Measurements from ENCODE around the gene NAP1L4. TPM values are rescaled to one million over a fixed set of nuclear protein-coding genes. Genes with fewer than 3 reads are reported as not detected.

NAP1L4 gene
- total and polyA plus RNA-seq, 2 of the 8 experiments (the other 6 are each of a cell fraction or from before 2014, with no cell fraction given) = 75.8 to 194 TPM

DNA sequence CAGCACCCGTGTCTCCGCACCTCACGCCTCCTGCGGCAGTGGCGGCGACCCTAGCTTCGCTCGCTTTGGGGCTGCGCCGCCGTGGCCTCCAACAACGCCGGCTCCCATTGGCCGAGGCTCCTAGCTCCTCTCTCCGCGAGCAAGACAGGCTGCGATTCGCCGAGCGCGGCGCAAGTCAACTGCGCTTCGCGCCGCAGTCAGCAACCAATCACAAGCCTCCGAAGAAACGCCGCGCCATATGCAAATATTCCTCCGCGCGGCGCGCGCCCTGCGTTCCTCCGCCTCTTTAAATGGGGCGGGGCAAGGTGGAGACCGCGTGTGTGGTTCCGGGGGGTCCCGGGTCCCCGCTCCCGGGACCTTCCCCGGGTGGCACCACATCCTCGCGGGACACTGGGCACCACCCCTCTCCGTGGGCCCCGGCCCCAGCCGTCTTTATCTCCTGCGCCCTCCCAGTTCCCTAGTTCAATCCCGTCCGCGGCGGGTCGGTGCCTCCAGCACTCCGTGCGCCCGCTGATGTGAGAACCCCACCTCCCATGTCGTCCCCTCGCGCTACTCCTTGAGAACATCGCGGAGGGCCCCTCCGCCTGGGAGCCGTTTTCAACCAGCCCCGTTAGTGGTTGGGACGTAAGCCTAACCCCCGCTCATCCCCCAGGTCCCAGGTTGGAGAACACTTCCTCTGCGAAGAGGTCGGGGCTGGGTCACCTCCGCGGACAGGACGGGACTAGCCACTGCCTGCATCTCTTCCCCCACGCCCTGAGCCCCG is at the start of gene NAP1L4 (continued):
- TF ChIP-seq EP300 (IDR thresholded peaks at IDR 0.05; ENCODE audit: borderline replicate concordance in 1 of 2, low read depth in 2 of 2, low read length in 2 of 2) (no peak), TBP (IDR thresholded peaks at IDR 0.05; ENCODE audit: low read depth, low read length) (0 out of 2 replicates have a peak, but pooled peaks have one; percentile 66), CBX8 (IDR thresholded peaks at IDR 0.05; ENCODE audit: borderline replicate concordance, low read depth, low read length) (no peak), ASH2L (IDR thresholded peaks at IDR 0.05; ENCODE audit: low read length) (peak; percentile 57), PHF8 (conservative IDR thresholded peaks at IDR 0.05; ENCODE audit: low read depth, low read length) (peak; percentile 89), POLR2A (IDR thresholded peaks at IDR 0.05; ENCODE audit: control extremely low read depth in 1 of 2, low read depth in 2 of 2, low read length in 2 of 2) (peak; percentile 60 to 82), CBX5 (IDR thresholded peaks at IDR 0.05; ENCODE audit: low read depth, low read length) (no peak), ATF2 (IDR thresholded peaks at IDR 0.05; ENCODE audit: low read length) (no peak), ATF3 (IDR thresholded peaks at IDR 0.05; ENCODE audit: insufficient read depth, low read depth, low read length) (no peak), KDM1A (IDR thresholded peaks at IDR 0.05; ENCODE audit: borderline replicate concordance, low read length) (no peak), NRF1 (IDR thresholded peaks at IDR 0.05; ENCODE audit: low read depth, low read length) (peak; percentile 42), RXRA (IDR thresholded peaks at IDR 0.05; ENCODE audit: insufficient read depth, low read depth, low read length) (no peak), TCF12 (IDR thresholded peaks at IDR 0.05; ENCODE audit: low read depth, low read length) (no peak), SP4 (IDR thresholded peaks at IDR 0.05; ENCODE audit: low read length) (no peak; the same call in 1 of the 2 replicates), RBBP5 (IDR thresholded peaks at IDR 0.05; ENCODE audit: borderline replicate concordance, low read depth, low read length) (no peak; the same call in 1 of the 2 replicates), ZNF274 (IDR thresholded peaks at IDR 0.05; ENCODE audit: borderline replicate concordance, extremely low read depth, low read length) (no peak), TAF1 (IDR thresholded peaks at IDR 0.05; ENCODE audit: low read depth, low read length) (peak; percentile 70; the same call in 1 of the 2 replicates), BACH1 (IDR thresholded peaks at IDR 0.05; ENCODE audit: low read length) (no peak), TEAD4 (IDR thresholded peaks at IDR 0.05; ENCODE audit: low read depth, low read length) (no peak), BRCA1 (IDR thresholded peaks at IDR 0.05; ENCODE audit: low read depth, low read length) (no peak), E2F6 (IDR thresholded peaks at IDR 0.05) (peak; percentile 61), TAF7 (optimal IDR thresholded peaks at IDR 0.05; ENCODE audit: borderline replicate concordance, low read depth, low read length) (peak; percentile 26)

All from H1 (cell line).